GM12892 (cell line): ENCODE results near the gene ATP2B2.

Source experiments
- POLR2A ChIP-seq: IDR thresholded peaks from 2 replicates; pipeline ENCODE4 v1.6.1; 2011; ENCODE audit warnings: low read depth, low read length, control low read depth
- POLR2AphosphoS5 ChIP-seq: IDR thresholded peaks from 2 replicates; pipeline ENCODE4 v1.6.1; 2011; ENCODE audit warnings: low read depth, low read length, control low read depth
- TAF1 ChIP-seq: IDR thresholded peaks from 2 replicates; pipeline ENCODE4 v1.6.1; 2011; ENCODE audit warnings: low read depth, mild to moderate bottlenecking, control low read depth, low read length, borderline replicate concordance

DNA sequence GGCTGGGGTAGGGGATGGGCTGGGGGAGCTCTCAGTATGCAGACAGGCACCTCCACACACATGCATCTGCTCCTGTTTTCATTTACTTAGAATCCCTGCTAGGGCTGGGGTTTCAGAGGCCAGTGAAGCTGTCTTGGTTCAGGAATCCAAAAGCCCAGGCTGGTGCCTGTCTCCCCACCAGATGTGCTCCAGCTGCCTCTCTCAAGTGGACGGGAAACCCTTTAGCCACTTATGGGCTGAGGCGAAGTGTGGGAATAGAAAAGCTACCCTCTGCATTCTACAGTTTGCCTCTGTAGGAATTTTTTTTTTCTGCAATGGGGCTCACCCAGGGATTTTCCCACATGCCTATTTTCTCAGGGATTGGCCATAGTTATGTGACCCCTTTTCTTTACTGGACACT is 72.5 kb downstream of the ATP2B2 start:
- TF ChIP-seq TAF1, result no peak
- no peak for TF ChIP-seq POLR2A
- no peak for TF ChIP-seq POLR2AphosphoS5
